Activated B cell treated with CpG ODN at 0.5 μM for 24 hours (primary cell): Measurements from ENCODE around the gene PRPF38B. TPM values are rescaled to one million over a fixed set of nuclear protein-coding genes. Genes with fewer than 3 reads are reported as not detected.

ENCODE experiments used
- ATAC-seq: fragments of 200-7000 bp; cut with Tn5 transposase; one replicate; pipeline ENCODE4 v1.10.0; 2021; ENCODE audit warnings: low read depth, mild to moderate bottlenecking, moderate library complexity
- CTCF ChIA-PET: fragments of 350-600 bp; sonication (Branson Sonifier 250); formaldehyde crosslinking; loops from one replicate; lab custom pipeline; 2021; ENCODE audit warnings: antibody characterized with exemption; lab: Charles Lee
- POLR2A ChIA-PET: fragments of 350-600 bp; sonication (Branson Sonifier 250); formaldehyde crosslinking; loops from one replicate; lab custom pipeline; 2021; ENCODE audit warnings: antibody characterized with exemption; lab: Charles Lee
- DNase-seq: peaks from one replicate; pipeline ENCODE4 v3.0.0; 2022
- H3K27ac Mint-ChIP-seq: one replicate; pipeline ENCODE4 v1.8.0; 2020; ENCODE audit warnings: mixed read lengths
- H3K27me3 Mint-ChIP-seq: one replicate; pipeline ENCODE4 v1.8.0; 2021; ENCODE audit warnings: mixed read lengths
- H3K36me3 Mint-ChIP-seq: one replicate; pipeline ENCODE4 v1.8.0; 2021; ENCODE audit warnings: low read depth, mixed read lengths
- H3K4me1 Mint-ChIP-seq: one replicate; pipeline ENCODE4 v1.8.0; 2021; ENCODE audit warnings: mixed read lengths
- H3K4me3 Mint-ChIP-seq: one replicate; pipeline ENCODE4 v1.8.0; 2020; ENCODE audit warnings: mild to moderate bottlenecking, mixed read lengths
- H3K9me3 Mint-ChIP-seq: one replicate; pipeline ENCODE4 v1.8.0; 2020; ENCODE audit warnings: mixed read lengths
- CTCF ChIP-seq: fragments of 200-600 bp; IDR thresholded peaks from one replicate; pipeline ENCODE4 v1.8.0; 2022; ENCODE audit warnings: antibody characterized with exemption, mild to moderate bottlenecking
- intact Hi-C: fragments of 100-400 bp; cut with micrococcal nuclease; formaldehyde crosslinking; loops from one replicate; pipeline ENCODE4 v1.15.1; 2024
- total RNA-seq: library from RNA; stranded (reverse); gene quantifications from 2 replicates; pipeline ENCODE4 v1.2.3, GENCODE V29; 2022

PRPF38B gene
- total RNA-seq, 1 donor from 2014 or later, result 88.1 TPM

GRCh38 chr1:108668777-108669176 lies 23.3 kb upstream of the PRPF38B start:
- Mint-ChIP-seq H3K27me3 (peaks cover 12% of the 10 kb centered on the region), H3K4me1 (no peaks in the 10 kb centered on the region), H3K9me3 (no peaks in the 10 kb centered on the region), H3K4me3 (no peak overlapping the region), H3K36me3 (no peaks in the 10 kb centered on the region), H3K27ac (no peak overlapping the region)
- ChIA-PET POLR2A (no interaction called here), CTCF (no interaction called here)
- ATAC-seq, result no peak
- no peak for TF ChIP-seq CTCF
- intact Hi-C loops, result no loop called here
- DNase-seq, result no peak

GRCh38 chr1:108669679-108670078 lies 22.4 kb upstream of the PRPF38B start:
- ChIA-PET POLR2A (no interaction called here), CTCF (no interaction called here)
- H3K9me3 Mint-ChIP-seq, result no peaks in the 10 kb centered on the region
- no peak for TF ChIP-seq CTCF
- no peak for DNase-seq
- no peak overlapping the region for H3K27ac Mint-ChIP-seq
- H3K36me3 Mint-ChIP-seq, result no peaks in the 10 kb centered on the region
- H3K4me3 Mint-ChIP-seq, result no peak overlapping the region
- H3K27me3 Mint-ChIP-seq, result peaks cover 12% of the 10 kb centered on the region
- intact Hi-C loops, result no loop called here
- H3K4me1 Mint-ChIP-seq, result no peaks in the 10 kb centered on the region
- no peak for ATAC-seq

- no peak for TF ChIP-seq CTCF
- ChIA-PET POLR2A (no interaction called here), CTCF (no interaction called here)
- no peaks in the 10 kb centered on the region for H3K4me1 Mint-ChIP-seq
- H3K27me3 Mint-ChIP-seq, result peaks cover 12% of the 10 kb centered on the region
- no peaks in the 10 kb centered on the region for H3K36me3 Mint-ChIP-seq
- H3K27ac Mint-ChIP-seq, result no peak overlapping the region
- intact Hi-C loops, result no loop called here
- DNase-seq, result no peak
- H3K9me3 Mint-ChIP-seq, result no peaks in the 10 kb centered on the region
- no peak for ATAC-seq
- H3K4me3 Mint-ChIP-seq, result no peak overlapping the region
These were observed 21.9 kb upstream of the PRPF38B start for GRCh38 chr1:108670131-108670773.

GRCh38 chr1:108671143-108671542 lies 21.0 kb upstream of the PRPF38B start:
- Mint-ChIP-seq H3K27ac (no peak overlapping the region), H3K4me3 (no peak overlapping the region), H3K4me1 (no peaks in the 10 kb centered on the region), H3K9me3 (no peaks in the 10 kb centered on the region), H3K36me3 (no peaks in the 10 kb centered on the region), H3K27me3 (peaks cover 12% of the 10 kb centered on the region)
- no peak for TF ChIP-seq CTCF
- ChIA-PET POLR2A (no interaction called here), CTCF (no interaction called here)
- DNase-seq, result no peak
- intact Hi-C loops, result no loop called here
- no peak for ATAC-seq

- intact Hi-C loops, result no loop called here
- ChIA-PET POLR2A (no interaction called here), CTCF (no interaction called here)
- Mint-ChIP-seq H3K4me1 (no peaks in the 10 kb centered on the region), H3K27me3 (peaks cover 9% of the 10 kb centered on the region), H3K4me3 (no peak overlapping the region), H3K36me3 (no peaks in the 10 kb centered on the region), H3K9me3 (no peaks in the 10 kb centered on the region), H3K27ac (no peak overlapping the region)
- no peak for TF ChIP-seq CTCF
- DNase-seq (no peak), ATAC-seq (no peak)
These were observed 13.4 kb upstream of the PRPF38B start for GRCh38 chr1:108678706-108679105.
